ENCODE results near the gene SYNGR2.

SYNGR2 gene

DNA sequence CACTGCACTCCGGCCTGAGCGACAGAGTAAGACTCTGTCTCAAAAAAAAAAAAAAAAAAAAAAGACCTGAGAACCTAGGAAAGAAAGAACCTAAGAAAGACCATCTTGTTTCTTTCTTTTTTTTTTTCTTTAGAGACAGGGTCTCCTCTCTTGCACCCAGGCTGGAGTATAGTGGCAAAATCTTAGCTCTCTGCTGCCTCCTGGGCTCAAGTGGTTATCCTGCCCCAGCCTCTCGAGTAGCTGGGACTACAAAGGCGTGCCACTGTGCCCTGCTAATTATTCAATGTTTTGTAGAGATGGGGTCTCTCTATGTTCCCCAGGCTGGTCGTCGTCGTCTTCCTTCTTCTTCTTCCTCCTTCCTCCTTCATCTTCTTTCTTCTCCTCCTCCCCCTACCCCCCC is 37.9 kb downstream of the SYNGR2 start:
- DNase-seq: no peak

DNA sequence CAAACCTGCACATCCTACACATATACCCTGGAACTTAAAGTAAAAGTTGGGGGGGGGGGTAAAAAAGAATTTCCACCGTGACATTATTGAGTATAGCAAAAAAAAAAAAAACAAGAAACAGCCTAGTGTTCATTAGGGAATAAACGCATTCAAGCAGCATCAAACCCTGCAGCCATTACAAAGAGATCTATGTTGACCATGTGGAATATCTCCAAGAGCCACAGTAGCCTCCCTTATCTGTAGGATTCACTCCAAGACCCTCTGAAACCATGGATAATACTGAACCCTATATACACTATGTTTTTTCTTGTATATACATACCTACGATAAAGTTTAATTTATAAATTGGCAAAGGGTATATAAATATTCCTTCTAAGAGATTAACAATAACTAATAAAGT is 40.1 kb downstream of the SYNGR2 start:
- DNase-seq: no peak

DNA sequence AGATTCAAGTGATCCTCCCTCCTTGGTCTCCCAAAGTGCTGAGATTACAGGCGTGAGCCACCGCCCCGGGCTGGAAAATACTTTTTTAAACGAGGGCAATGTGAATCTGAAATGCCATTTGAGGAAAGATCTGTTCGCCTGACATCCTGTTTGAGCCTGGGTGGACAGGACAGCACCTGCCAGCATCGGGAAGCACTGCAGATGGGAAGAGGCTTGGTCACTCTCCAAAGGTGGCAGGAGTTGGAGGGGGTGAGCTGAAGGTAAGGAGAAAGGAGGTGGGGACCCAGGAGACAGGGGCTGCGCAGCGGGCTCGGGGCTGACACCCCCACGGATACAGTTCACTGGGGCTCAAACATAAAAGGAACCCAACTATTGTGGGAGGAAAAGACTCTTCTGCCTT is 41.7 kb downstream of the SYNGR2 start:
- no peak for DNase-seq

DNA sequence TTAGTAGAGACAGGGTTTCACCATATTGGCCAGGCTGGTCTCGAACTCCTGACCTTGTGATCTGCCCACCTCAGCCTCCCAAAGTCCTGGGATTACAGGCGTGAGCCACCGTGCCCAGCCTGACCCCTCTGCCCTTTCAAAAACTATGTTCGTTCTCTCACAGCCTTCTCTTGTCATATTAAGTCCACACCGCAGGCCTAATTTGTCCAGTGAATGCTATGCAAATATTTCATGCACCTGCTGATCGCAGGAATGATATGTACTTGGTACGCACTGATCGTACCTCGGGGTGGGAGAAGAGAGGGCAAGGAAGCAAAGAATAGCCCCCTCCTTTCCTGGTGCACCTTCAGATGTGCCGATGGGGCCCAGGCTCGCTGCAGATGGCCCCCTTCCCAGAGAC is 42.7 kb downstream of the SYNGR2 start:
- no peak for DNase-seq

DNA sequence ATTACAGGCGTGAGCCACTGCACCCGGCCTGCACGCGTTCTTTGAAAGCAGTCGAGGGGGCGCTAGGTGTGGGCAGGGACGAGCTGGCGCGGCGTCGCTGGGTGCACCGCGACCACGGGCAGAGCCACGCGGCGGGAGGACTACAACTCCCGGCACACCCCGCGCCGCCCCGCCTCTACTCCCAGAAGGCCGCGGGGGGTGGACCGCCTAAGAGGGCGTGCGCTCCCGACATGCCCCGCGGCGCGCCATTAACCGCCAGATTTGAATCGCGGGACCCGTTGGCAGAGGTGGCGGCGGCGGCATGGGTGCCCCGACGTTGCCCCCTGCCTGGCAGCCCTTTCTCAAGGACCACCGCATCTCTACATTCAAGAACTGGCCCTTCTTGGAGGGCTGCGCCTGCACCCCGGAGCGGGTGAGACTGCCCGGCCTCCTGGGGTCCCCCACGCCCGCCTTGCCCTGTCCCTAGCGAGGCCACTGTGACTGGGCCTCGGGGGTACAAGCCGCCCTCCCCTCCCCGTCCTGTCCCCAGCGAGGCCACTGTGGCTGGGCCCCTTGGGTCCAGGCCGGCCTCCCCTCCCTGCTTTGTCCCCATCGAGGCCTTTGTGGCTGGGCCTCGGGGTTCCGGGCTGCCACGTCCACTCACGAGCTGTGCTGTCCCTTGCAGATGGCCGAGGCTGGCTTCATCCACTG is 45.8 kb downstream of the SYNGR2 start, which contains the start of gene BIRC5:
Gene BIRC5, plus strand, starts transcription at position 238 of the 690 bp plus-strand sequence. Its CDS starts 64 bp downstream, at position 302.
- peak; percentile 87 for DNase-seq

DNA sequence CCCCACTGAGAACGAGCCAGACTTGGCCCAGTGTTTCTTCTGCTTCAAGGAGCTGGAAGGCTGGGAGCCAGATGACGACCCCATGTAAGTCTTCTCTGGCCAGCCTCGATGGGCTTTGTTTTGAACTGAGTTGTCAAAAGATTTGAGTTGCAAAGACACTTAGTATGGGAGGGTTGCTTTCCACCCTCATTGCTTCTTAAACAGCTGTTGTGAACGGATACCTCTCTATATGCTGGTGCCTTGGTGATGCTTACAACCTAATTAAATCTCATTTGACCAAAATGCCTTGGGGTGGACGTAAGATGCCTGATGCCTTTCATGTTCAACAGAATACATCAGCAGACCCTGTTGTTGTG is 46.3 kb downstream of the SYNGR2 start:
- DNase-seq: no peak

DNA sequence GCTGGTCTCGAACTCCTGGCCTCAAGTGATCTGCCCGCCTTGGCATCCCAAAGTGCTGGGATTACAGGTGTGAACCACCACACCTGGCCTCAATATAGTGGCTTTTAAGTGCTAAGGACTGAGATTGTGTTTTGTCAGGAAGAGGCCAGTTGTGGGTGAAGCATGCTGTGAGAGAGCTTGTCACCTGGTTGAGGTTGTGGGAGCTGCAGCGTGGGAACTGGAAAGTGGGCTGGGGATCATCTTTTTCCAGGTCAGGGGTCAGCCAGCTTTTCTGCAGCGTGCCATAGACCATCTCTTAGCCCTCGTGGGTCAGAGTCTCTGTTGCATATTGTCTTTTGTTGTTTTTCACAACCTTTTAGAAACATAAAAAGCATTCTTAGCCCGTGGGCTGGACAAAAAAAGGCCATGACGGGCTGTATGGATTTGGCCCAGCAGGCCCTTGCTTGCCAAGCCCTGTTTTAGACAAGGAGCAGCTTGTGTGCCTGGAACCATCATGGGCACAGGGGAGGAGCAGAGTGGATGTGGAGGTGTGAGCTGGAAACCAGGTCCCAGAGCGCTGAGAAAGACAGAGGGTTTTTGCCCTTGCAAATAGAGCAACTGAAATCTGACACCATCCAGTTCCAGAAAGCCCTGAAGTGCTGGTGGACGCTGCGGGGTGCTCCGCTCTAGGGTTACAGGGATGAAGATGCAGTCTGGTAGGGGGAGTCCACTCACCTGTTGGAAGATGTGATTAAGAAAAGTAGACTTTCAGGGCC is 51.2 kb downstream of the SYNGR2 start:
- no peak for DNase-seq

Measured in EL (cell line).